Mesendoderm (in vitro differentiated cells): ENCODE data around the gene AAGAB.

Experiments used
- DNase-seq: peaks from one replicate; pipeline ENCODE4 v3.0.0; 2013
- H2AK5ac ChIP-seq: 2 replicates; pipeline ENCODE4 v1.6.1; 2013; ENCODE audit warnings: low read length, inconsistent platforms
- H2BK120ac ChIP-seq: 2 replicates; pipeline ENCODE4 v1.6.1; 2013; ENCODE audit warnings: low read depth, mild to moderate bottlenecking, low read length, moderate library complexity, mixed read lengths
- H2BK15ac ChIP-seq: replicated peaks from 2 replicates; pipeline ENCODE4 v1.6.1; 2013; ENCODE audit warnings: low read depth, mild to moderate bottlenecking, moderate library complexity
- H2BK5ac ChIP-seq: 2 replicates; pipeline ENCODE4 v1.6.1; 2013; ENCODE audit warnings: low read length, inconsistent platforms
- H3K18ac ChIP-seq: 2 replicates; pipeline ENCODE4 v1.6.1; 2013; ENCODE audit warnings: mild to moderate bottlenecking, low read length, mixed read lengths
- H3K23ac ChIP-seq: one replicate; pipeline ENCODE4 v1.6.1; 2013; ENCODE audit warnings: low read length
- H3K27ac ChIP-seq: 2 replicates; pipeline ENCODE4 v1.5.1; 2013; ENCODE audit warnings: low read depth, mild to moderate bottlenecking, inconsistent platforms, low read length, moderate library complexity
- H3K27me3 ChIP-seq: 2 replicates; pipeline ENCODE4 v1.6.1; 2013; ENCODE audit warnings: low read length, control low read depth, mild to moderate bottlenecking, inconsistent platforms; ENCODE audit not compliant: insufficient read depth, poor library complexity
- H3K36me3 ChIP-seq: 2 replicates; pipeline ENCODE4 v1.6.1; 2013; ENCODE audit warnings: low read length, inconsistent platforms; ENCODE audit not compliant: control insufficient read depth, insufficient read depth
- H3K4ac ChIP-seq: one replicate; pipeline ENCODE4 v1.6.1; 2013; ENCODE audit warnings: low read depth, mild to moderate bottlenecking, low read length, moderate library complexity
- H3K4me1 ChIP-seq: 2 replicates; pipeline ENCODE4 v1.6.1; 2013; ENCODE audit warnings: low read depth, low read length, inconsistent platforms; ENCODE audit not compliant: control insufficient read depth
- H3K4me2 ChIP-seq: 2 replicates; pipeline ENCODE4 v1.6.1; 2013; ENCODE audit warnings: low read length
- H3K4me3 ChIP-seq: 2 replicates; pipeline ENCODE4 v1.5.1; 2013; ENCODE audit warnings: mild to moderate bottlenecking, low read length
- H3K56ac ChIP-seq: one replicate; pipeline ENCODE4 v1.6.1; 2013; ENCODE audit warnings: low read length
- H3K79me1 ChIP-seq: 2 replicates; pipeline ENCODE4 v1.6.1; 2013; ENCODE audit warnings: low read length, inconsistent platforms
- H3K79me2 ChIP-seq: 2 replicates; pipeline ENCODE4 v1.6.1; 2013; ENCODE audit warnings: mild to moderate bottlenecking, low read length; ENCODE audit not compliant: control insufficient read depth, insufficient read depth
- H3K9ac ChIP-seq: 2 replicates; pipeline ENCODE4 v1.6.1; 2013; ENCODE audit warnings: low read length, inconsistent platforms
- H4K5ac ChIP-seq: one replicate; pipeline ENCODE4 v1.6.1; 2013; ENCODE audit warnings: low read length
- H4K8ac ChIP-seq: one replicate; pipeline ENCODE4 v1.6.1; 2013; ENCODE audit warnings: low read depth, mild to moderate bottlenecking, control low read depth, low read length, moderate library complexity
- WGBS: extraction: QIAGEN DNeasy Blood & Tissue Kit; methylation state at CpG from one replicate; pipeline ENCODE4 v1.1.7; 2013; ENCODE audit warnings: low lambda C conversion rate, missing lambda C conversion rate; ENCODE audit not compliant: insufficient coverage; ENCODE audit errors: extremely low coverage; 5-methylcytosine and 5-hydroxymethylcytosine counted together

Gene AAGAB

GRCh38 chr15:67170143-67170925 lies 84.1 kb downstream of the AAGAB start:
- no peaks in the 10 kb centered on the region for H3K27me3 ChIP-seq
- no peaks in the 10 kb centered on the region for H3K79me2 ChIP-seq
- no peak overlapping the region for H2BK120ac ChIP-seq
- H4K5ac ChIP-seq = no peak overlapping the region
- no peak overlapping the region for H3K4me2 ChIP-seq
- no peak overlapping the region for H4K8ac ChIP-seq
- H3K56ac ChIP-seq = no peak overlapping the region
- H3K27ac ChIP-seq = no peak overlapping the region
- no peak overlapping the region for H3K23ac ChIP-seq
- no peak overlapping the region for H3K18ac ChIP-seq
- DNase-seq = no peak
- no CpG with 5 or more reads among the region's 12 CpGs for WGBS
- no peak overlapping the region for H3K4ac ChIP-seq
- peaks cover 15% of the 10 kb centered on the region for H3K4me1 ChIP-seq
- no peak overlapping the region for H3K4me3 ChIP-seq
- no peaks in the 10 kb centered on the region for H3K79me1 ChIP-seq
- H2BK15ac ChIP-seq = no peak overlapping the region
- H2BK5ac ChIP-seq = no peak overlapping the region
- no peaks in the 10 kb centered on the region for H3K36me3 ChIP-seq
- H3K9ac ChIP-seq = no peak overlapping the region
- no peak overlapping the region for H2AK5ac ChIP-seq

- no CpG with 5 or more reads among the region's 6 CpGs for WGBS
- no peak for DNase-seq
Measured at GRCh38 chr15:67168694-67169093, 85.8 kb downstream of the AAGAB start.

GRCh38 chr15:67167091-67167490 lies 87.4 kb downstream of the AAGAB start:
- H3K36me3 ChIP-seq = no peaks in the 10 kb centered on the region
- H4K5ac ChIP-seq = no peak overlapping the region
- no peak overlapping the region for H3K18ac ChIP-seq
- WGBS = no CpG with 5 or more reads among the region's 4 CpGs
- no peak overlapping the region for H3K56ac ChIP-seq
- H2BK120ac ChIP-seq = no peak overlapping the region
- no peak overlapping the region for H2BK15ac ChIP-seq
- peaks cover 2% of the 10 kb centered on the region for H3K79me1 ChIP-seq
- no peak overlapping the region for H3K23ac ChIP-seq
- H3K9ac ChIP-seq = no peak overlapping the region
- H3K27ac ChIP-seq = no peak overlapping the region
- H3K4me1 ChIP-seq = peaks cover 12% of the 10 kb centered on the region
- H3K4me2 ChIP-seq = no peak overlapping the region
- H4K8ac ChIP-seq = no peak overlapping the region
- no peak for DNase-seq
- no peaks in the 10 kb centered on the region for H3K27me3 ChIP-seq
- no peak overlapping the region for H3K4me3 ChIP-seq
- H3K79me2 ChIP-seq = no peaks in the 10 kb centered on the region
- no peak overlapping the region for H2BK5ac ChIP-seq
- no peak overlapping the region for H2AK5ac ChIP-seq
- H3K4ac ChIP-seq = no peak overlapping the region

More at GRCh38 chr15:67168694-67169093, 85.8 kb downstream of the AAGAB start:
- no peaks in the 10 kb centered on the region for H3K27me3 ChIP-seq
- no peak overlapping the region for H2BK120ac ChIP-seq
- H3K4me3 ChIP-seq = no peak overlapping the region
- H4K5ac ChIP-seq = no peak overlapping the region
- H3K18ac ChIP-seq = no peak overlapping the region
- H2BK5ac ChIP-seq = no peak overlapping the region
- no peak overlapping the region for H2BK15ac ChIP-seq
- H3K9ac ChIP-seq = no peak overlapping the region
- H3K23ac ChIP-seq = no peak overlapping the region
- peaks cover 12% of the 10 kb centered on the region for H3K4me1 ChIP-seq
- H3K4ac ChIP-seq = no peak overlapping the region
- no peaks in the 10 kb centered on the region for H3K79me2 ChIP-seq
- H2AK5ac ChIP-seq = no peak overlapping the region
- H3K27ac ChIP-seq = no peak overlapping the region
- H3K4me2 ChIP-seq = no peak overlapping the region
- H4K8ac ChIP-seq = no peak overlapping the region
- no peaks in the 10 kb centered on the region for H3K36me3 ChIP-seq
- no peak overlapping the region for H3K56ac ChIP-seq
- no peaks in the 10 kb centered on the region for H3K79me1 ChIP-seq

DNA sequence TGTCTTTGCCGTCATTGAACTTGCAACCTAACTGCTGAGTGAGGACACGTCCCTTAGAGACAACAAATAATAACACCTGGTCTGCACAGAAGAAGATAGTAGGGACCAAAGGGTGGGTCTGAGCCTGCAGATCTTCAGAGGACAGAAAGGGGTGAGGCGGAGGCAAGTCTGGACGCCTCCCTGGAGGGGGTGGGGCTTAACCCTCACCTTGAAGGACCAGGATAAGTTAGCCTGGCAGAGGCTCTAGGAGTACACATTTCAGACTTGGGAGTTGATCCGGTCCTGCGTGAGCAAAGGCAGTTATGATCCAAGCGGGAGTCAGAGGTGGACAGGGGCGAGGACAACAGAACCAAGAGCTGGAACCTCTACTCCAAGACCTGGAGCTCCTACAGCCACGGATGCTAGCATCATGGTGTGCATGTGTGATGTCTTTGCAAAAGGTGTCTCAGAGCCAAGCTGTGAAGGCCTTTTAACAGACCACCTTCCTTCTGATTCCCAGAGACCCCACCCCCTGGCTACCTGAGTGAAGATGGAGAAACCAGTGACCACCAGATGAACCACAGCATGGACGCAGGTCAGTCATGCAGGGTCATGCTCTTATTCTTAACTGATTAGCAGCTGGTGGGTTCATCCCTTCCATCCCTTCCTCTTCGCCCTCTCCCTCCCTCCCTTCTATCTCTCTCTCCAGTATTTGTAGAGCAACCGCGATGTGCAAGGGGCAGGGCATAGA lies 88.0 kb downstream of the AAGAB start:
- H3K56ac ChIP-seq = no peak overlapping the region
- H3K4me3 ChIP-seq = no peak overlapping the region
- H3K79me1 ChIP-seq = peaks cover 2% of the 10 kb centered on the region
- no peak overlapping the region for H3K18ac ChIP-seq
- H3K27ac ChIP-seq = no peak overlapping the region
- H4K5ac ChIP-seq = no peak overlapping the region
- no peak overlapping the region for H3K4me2 ChIP-seq
- H2BK120ac ChIP-seq = no peak overlapping the region
- WGBS = no CpG with 5 or more reads among the region's 13 CpGs
- H3K9ac ChIP-seq = no peak overlapping the region
- H3K36me3 ChIP-seq = no peaks in the 10 kb centered on the region
- H2AK5ac ChIP-seq = no peak overlapping the region
- no peak overlapping the region for H4K8ac ChIP-seq
- no peak overlapping the region for H3K4ac ChIP-seq
- no peaks in the 10 kb centered on the region for H3K27me3 ChIP-seq
- no peak overlapping the region for H2BK15ac ChIP-seq
- no peak overlapping the region for H2BK5ac ChIP-seq
- H3K4me1 ChIP-seq = peaks cover 12% of the 10 kb centered on the region
- no peak for DNase-seq
- no peaks in the 10 kb centered on the region for H3K79me2 ChIP-seq
- no peak overlapping the region for H3K23ac ChIP-seq

DNA sequence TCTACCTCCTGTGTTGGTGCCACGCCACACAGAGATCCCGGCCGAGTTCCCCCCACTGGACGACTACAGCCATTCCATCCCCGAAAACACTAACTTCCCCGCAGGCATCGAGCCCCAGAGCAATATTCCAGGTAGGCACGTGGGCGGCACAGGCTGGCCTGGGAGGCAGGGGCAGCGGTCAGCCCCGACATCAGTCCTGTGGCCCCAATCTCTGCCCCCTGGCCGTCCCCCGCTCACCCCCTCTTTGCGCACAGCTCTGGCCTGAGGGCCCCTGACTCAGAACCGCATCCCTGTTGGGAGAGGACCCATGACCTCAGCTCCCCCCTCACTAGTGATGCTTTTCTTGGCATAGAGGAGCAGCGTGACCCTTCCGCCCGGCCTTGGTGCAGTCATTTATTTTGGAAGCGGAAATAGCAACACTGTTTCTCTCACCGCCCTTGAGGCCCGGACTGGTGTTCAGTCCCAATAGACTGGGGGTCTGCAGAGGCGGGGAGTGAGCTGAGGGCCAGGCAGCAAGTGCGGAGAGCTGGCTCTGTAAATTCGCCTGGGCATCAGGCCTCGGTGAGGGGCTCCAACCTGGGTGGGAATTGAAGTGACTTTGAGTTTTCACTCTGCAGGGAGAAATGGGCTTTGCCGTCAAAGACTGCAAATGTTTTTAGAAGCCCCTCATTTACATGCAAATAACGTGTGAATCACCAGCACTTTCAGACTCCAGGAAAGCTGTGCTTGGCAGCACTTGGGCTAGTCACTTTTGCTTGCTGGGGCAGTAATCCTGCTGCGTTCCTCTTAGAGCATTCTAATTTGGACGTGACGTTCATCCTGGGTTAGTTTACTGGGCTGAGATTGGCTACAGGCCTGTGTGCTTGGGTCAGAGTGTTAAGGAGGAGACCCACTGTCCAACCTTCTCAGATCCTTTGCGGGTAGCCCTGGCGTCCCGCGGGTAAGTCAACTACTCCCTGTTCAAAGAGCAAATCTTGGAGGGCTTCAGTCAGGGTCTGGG lies 88.9 kb downstream of the AAGAB start:
- H3K56ac ChIP-seq = no peak overlapping the region
- no peak overlapping the region for H3K27ac ChIP-seq
- no peak overlapping the region for H3K23ac ChIP-seq
- no peak overlapping the region for H2BK15ac ChIP-seq
- WGBS = no CpG with 5 or more reads among the region's 34 CpGs
- peak; percentile 90 for DNase-seq
- no peaks in the 10 kb centered on the region for H3K79me2 ChIP-seq
- no peak overlapping the region for H4K8ac ChIP-seq
- no peak overlapping the region for H2BK5ac ChIP-seq
- H3K4me1 ChIP-seq = peaks cover 12% of the 10 kb centered on the region
- no peak overlapping the region for H3K4me3 ChIP-seq
- no peak overlapping the region for H3K9ac ChIP-seq
- H3K27me3 ChIP-seq = no peaks in the 10 kb centered on the region
- H2BK120ac ChIP-seq = no peak overlapping the region
- no peak overlapping the region for H4K5ac ChIP-seq
- H3K79me1 ChIP-seq = peaks cover 2% of the 10 kb centered on the region
- no peak overlapping the region for H3K18ac ChIP-seq
- H2AK5ac ChIP-seq = no peak overlapping the region
- no peak overlapping the region for H3K4ac ChIP-seq
- H3K4me2 ChIP-seq = no peak overlapping the region
- H3K36me3 ChIP-seq = no peaks in the 10 kb centered on the region
